ENCODE measurements around the gene CEP112. TPM values are rescaled to one million over a fixed set of nuclear protein-coding genes. Genes with fewer than 3 reads are reported as not detected.
A peak's percentile ranks its signal among the peaks of the same experiment; 100 is the strongest.

Gene CEP112
- total and polyA plus RNA-seq, 7 experiments from 2014 or later, result 0.08 to 2.5 (median 0.66) TPM; not detected in 1

DNA sequence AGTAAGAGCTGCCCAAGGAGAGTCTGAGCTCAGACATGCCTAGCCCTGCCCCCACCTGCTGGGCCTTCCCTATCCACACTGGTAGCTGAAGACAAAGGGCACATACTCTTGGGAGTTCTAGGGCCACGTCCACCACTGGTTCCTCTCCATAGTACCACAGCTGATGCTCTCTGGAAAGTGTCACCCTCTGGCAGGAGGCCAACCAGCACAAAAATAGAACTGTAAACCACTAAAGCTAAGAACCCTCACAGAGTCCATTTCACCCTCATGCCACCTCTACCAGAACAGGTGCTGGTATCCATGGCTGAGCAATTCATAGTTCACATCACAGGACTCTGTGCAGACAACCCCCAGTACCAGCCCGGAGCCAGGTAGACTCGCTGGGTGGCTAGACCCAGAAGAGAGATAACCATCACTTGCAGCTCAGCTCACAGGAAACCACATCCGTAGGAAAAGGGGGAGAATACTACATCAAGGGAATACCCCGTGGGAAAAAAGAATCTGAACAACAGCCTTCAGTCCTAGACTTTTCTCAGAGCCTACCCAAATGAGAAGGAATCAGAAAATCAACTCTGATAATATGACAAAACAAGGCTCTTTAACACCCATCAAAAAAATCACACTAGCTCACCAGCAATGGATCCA, 115.3 kb downstream of the CEP112 start:
- ChIA-PET CTCF (no interaction called here), POLR2A (no interaction called here)
- intact Hi-C loops (cut with micrococcal nuclease), result no loop called here
- no peak overlapping the region for H3K4me3 ChIP-seq (ENCODE audit: low read length)
- Mint-ChIP-seq H3K27me3 (peaks cover 0 to 5% (median 0%) of the 10 kb centered on the region in 5 donors), H3K9me3 (peaks cover 0 to 15% (median 7%) of the 10 kb centered on the region in 11 donors), H3K36me3 (peaks cover 0 to 7% (median 0%) of the 10 kb centered on the region in 5 donors), H3K27ac (peak overlapping the region in 2 of 9 donors; percentile 2 to 28), H3K4me1 (peaks cover 7 to 31% (median 28%) of the 10 kb centered on the region in 7 donors), H3K4me3 (peak overlapping the region in 9 of 10 donors; percentile 4 to 71 (median 44))
- ATAC-seq (no peak), DNase-seq (peak in 2 of 9 donors; percentile 4 to 6)
- no peaks in the 10 kb centered on the region for H3K4me1 ChIP-seq (ENCODE audit: control insufficient read depth in 2 of 2, insufficient read depth in 2 of 2, low read length in 2 of 2)
- H3K27me3 ChIP-seq (ENCODE audit: control insufficient read depth in 2 of 2, insufficient read depth in 2 of 2, low read length in 2 of 2), result no peaks in the 10 kb centered on the region
- H3K36me3 ChIP-seq (ENCODE audit: control insufficient read depth in 2 of 3, insufficient read depth in 3 of 3, low read length in 3 of 3), result no peaks in the 10 kb centered on the region
- no peaks in the 10 kb centered on the region for H3K9me3 ChIP-seq (ENCODE audit: control insufficient read depth in 2 of 3, low read length in 3 of 3)
- H3K27ac ChIP-seq (ENCODE audit: low read depth, low read length), result no peak overlapping the region

DNA sequence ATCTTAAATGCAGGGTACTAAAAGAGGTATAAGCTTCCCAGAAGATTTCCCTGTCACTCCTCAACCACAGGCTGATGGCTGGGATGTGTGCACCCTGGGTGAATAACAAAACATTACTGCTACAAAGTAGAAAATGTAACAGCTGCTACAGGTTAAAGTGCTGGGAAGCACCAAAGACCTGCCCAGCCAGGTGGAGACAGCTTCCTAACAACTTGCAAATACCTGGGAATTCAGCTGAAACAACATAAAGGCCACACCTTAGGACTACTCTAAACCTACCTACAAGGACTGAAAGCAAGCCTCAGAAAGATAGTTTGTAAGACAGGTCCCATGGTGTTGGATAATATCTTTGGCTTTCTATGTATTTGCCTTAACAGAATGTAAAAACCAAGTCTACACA, 118.5 kb downstream of the CEP112 start:
- no peak for ATAC-seq
- Histone ChIP-seq H3K4me1 (ENCODE audit: control insufficient read depth in 2 of 2, insufficient read depth in 2 of 2, low read length in 2 of 2) (no peaks in the 10 kb centered on the region), H3K4me3 (ENCODE audit: low read length) (no peak overlapping the region), H3K27me3 (ENCODE audit: control insufficient read depth in 2 of 2, insufficient read depth in 2 of 2, low read length in 2 of 2) (no peaks in the 10 kb centered on the region), H3K27ac (ENCODE audit: low read depth, low read length) (no peak overlapping the region), H3K9me3 (ENCODE audit: control insufficient read depth in 2 of 3, low read length in 3 of 3) (no peaks in the 10 kb centered on the region), H3K36me3 (ENCODE audit: control insufficient read depth in 2 of 3, insufficient read depth in 3 of 3, low read length in 3 of 3) (no peaks in the 10 kb centered on the region)
- H3K9me3 Mint-ChIP-seq, result peaks cover 0 to 5% (median 0%) of the 10 kb centered on the region in 11 donors
- intact Hi-C loops (cut with micrococcal nuclease), result no loop called here
- no peak overlapping the region for H3K4me3 Mint-ChIP-seq
- H3K4me1 Mint-ChIP-seq, result peaks cover 7 to 31% (median 28%) of the 10 kb centered on the region in 7 donors
- no peak overlapping the region for H3K27ac Mint-ChIP-seq
- ChIA-PET CTCF (no interaction called here), POLR2A (no interaction called here)
- no peaks in the 10 kb centered on the region for H3K36me3 Mint-ChIP-seq
- DNase-seq, result no peak
- peaks cover 0 to 11% (median 0%) of the 10 kb centered on the region in 5 donors for H3K27me3 Mint-ChIP-seq

DNA sequence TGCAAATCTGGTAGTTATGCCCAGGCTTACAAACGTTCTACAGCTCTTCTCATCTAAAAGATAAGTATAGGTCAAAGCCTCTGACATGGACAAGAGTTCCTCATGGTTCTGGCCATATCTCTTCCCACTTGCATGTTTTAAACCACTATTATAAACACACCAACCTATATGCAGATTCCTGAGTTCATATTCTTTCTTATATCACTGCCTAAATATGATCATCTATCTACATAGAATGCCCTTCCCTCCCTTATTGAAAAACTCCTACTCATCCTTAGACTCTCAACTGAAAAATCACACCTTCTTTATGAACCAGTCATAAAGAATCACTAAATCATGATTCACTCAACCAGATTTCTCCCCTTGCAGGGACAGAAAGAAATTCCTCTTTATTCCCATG, 128.2 kb downstream of the CEP112 start:
- CTCF ChIA-PET, result no interaction called here

DNA sequence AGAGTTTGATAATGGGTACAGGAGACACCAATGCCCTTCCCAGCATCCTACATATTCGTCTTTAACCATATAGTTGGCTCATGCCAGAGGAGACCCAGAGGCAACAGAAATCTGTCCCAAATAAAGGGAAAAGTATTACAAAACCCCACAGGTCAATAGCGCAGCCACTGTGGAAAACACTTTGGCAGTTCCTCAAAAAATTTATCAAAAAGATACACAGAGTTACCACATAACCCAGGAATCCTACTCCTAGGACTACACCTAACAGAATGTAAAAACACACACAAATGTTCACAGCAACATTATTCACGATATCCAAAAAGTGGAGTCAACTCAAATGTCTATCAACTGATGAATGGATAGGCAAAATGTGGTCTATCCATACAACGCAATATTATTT, 135.8 kb downstream of the CEP112 start:
- Mint-ChIP-seq H3K9me3 (peaks cover 0 to 11% (median 0%) of the 10 kb centered on the region in 11 donors), H3K4me3 (no peak overlapping the region), H3K4me1 (no peaks in the 10 kb centered on the region), H3K27me3 (no peaks in the 10 kb centered on the region), H3K27ac (no peak overlapping the region), H3K36me3 (peaks cover 0 to 10% (median 5%) of the 10 kb centered on the region in 5 donors)
- Histone ChIP-seq H3K27ac (ENCODE audit: low read depth, low read length) (no peak overlapping the region), H3K4me3 (ENCODE audit: low read length) (no peak overlapping the region), H3K4me1 (ENCODE audit: control insufficient read depth in 2 of 2, insufficient read depth in 2 of 2, low read length in 2 of 2) (no peaks in the 10 kb centered on the region), H3K27me3 (ENCODE audit: control insufficient read depth in 2 of 2, insufficient read depth in 2 of 2, low read length in 2 of 2) (no peaks in the 10 kb centered on the region), H3K9me3 (ENCODE audit: control insufficient read depth in 2 of 3, low read length in 3 of 3) (no peaks in the 10 kb centered on the region), H3K36me3 (ENCODE audit: control insufficient read depth in 2 of 3, insufficient read depth in 3 of 3, low read length in 3 of 3) (no peaks in the 10 kb centered on the region)
- DNase-seq, result no peak
- intact Hi-C loops (cut with micrococcal nuclease), result no loop called here
- CTCF ChIA-PET, result no interaction called here
- POLR2A ChIA-PET, result no interaction called here
- ATAC-seq, result no peak

More for the DNA sequence above, 128.2 kb downstream of the CEP112 start:
- H3K27me3 ChIP-seq (ENCODE audit: control insufficient read depth in 2 of 2, insufficient read depth in 2 of 2, low read length in 2 of 2), result no peaks in the 10 kb centered on the region
- Mint-ChIP-seq H3K36me3 (peaks cover 0 to 13% (median 5%) of the 10 kb centered on the region in 5 donors), H3K4me3 (no peak overlapping the region), H3K4me1 (no peaks in the 10 kb centered on the region), H3K27me3 (peaks cover 0 to 5% (median 0%) of the 10 kb centered on the region in 5 donors), H3K9me3 (peaks cover 0 to 10% (median 0%) of the 10 kb centered on the region in 11 donors), H3K27ac (no peak overlapping the region)
- no peaks in the 10 kb centered on the region for H3K36me3 ChIP-seq (ENCODE audit: control insufficient read depth in 2 of 3, insufficient read depth in 3 of 3, low read length in 3 of 3)
- no peaks in the 10 kb centered on the region for H3K9me3 ChIP-seq (ENCODE audit: control insufficient read depth in 2 of 3, low read length in 3 of 3)
- no peak for ATAC-seq
- intact Hi-C loops (cut with micrococcal nuclease), result no loop called here
- H3K4me1 ChIP-seq (ENCODE audit: control insufficient read depth in 2 of 2, insufficient read depth in 2 of 2, low read length in 2 of 2), result no peaks in the 10 kb centered on the region
- no peak overlapping the region for H3K27ac ChIP-seq (ENCODE audit: low read depth, low read length)
- POLR2A ChIA-PET, result no interaction called here
- DNase-seq, result no peak
- no peak overlapping the region for H3K4me3 ChIP-seq (ENCODE audit: low read length)

DNA sequence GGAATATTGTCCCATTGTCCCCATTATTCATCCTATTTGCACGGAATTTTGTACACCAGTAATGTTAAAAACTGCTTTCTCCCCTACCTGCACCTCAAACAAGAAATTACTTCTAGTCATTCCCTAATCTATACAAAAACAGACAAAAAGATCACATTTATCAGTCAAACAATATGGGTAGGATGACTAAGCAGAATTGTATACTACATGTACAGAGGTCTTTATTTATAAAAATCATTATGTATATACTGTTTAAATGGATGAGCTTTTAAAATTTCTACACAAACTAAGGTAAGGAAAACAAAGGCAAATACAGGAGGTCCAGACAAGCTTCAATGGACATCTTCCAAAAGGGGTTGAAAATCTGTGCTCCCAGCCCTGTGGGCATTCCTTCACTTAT, 137.7 kb downstream of the CEP112 start:
- Histone ChIP-seq H3K4me3 (ENCODE audit: low read length) (no peak overlapping the region), H3K36me3 (ENCODE audit: control insufficient read depth in 2 of 3, insufficient read depth in 3 of 3, low read length in 3 of 3) (no peaks in the 10 kb centered on the region), H3K27me3 (ENCODE audit: control insufficient read depth in 2 of 2, insufficient read depth in 2 of 2, low read length in 2 of 2) (no peaks in the 10 kb centered on the region), H3K4me1 (ENCODE audit: control insufficient read depth in 2 of 2, insufficient read depth in 2 of 2, low read length in 2 of 2) (no peaks in the 10 kb centered on the region), H3K27ac (ENCODE audit: low read depth, low read length) (no peak overlapping the region), H3K9me3 (ENCODE audit: control insufficient read depth in 2 of 3, low read length in 3 of 3) (no peaks in the 10 kb centered on the region)
- CTCF ChIA-PET, result no interaction called here
- H3K4me3 Mint-ChIP-seq, result no peak overlapping the region
- H3K27ac Mint-ChIP-seq, result no peak overlapping the region
- H3K9me3 Mint-ChIP-seq, result peaks cover 0 to 21% (median 7%) of the 10 kb centered on the region in 11 donors
- DNase-seq, result no peak
- H3K36me3 Mint-ChIP-seq, result peaks cover 0 to 15% (median 9%) of the 10 kb centered on the region in 5 donors
- POLR2A ChIA-PET, result no interaction called here
- H3K27me3 Mint-ChIP-seq, result no peaks in the 10 kb centered on the region
- H3K4me1 Mint-ChIP-seq, result no peaks in the 10 kb centered on the region
- no peak for ATAC-seq
- intact Hi-C loops (cut with micrococcal nuclease), result no loop called here

DNA sequence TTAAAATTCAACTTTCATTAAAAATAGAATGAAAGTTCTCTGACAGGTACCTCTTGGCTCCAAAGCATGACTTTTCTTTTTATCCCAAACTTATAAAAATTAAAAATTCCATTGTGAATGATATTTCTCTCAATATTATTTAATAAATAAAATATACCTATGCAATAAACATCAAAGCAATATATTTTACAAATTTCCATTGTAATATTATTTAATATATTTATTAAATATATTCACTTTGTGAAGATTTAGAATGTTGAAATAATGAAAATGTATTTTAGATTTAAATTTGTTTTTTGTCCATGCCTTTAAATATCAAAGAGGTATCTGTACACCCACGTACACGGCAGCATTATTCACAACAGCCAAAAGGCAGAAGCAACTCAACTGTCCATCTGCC, 147.8 kb downstream of the CEP112 start:
- no peaks in the 10 kb centered on the region for H3K27me3 ChIP-seq (ENCODE audit: control insufficient read depth in 2 of 2, insufficient read depth in 2 of 2, low read length in 2 of 2)
- H3K4me3 ChIP-seq (ENCODE audit: low read length), result no peak overlapping the region
- DNase-seq (no peak), ATAC-seq (no peak)
- Mint-ChIP-seq H3K27me3 (no peaks in the 10 kb centered on the region), H3K4me1 (peaks cover 0 to 2% (median 0%) of the 10 kb centered on the region in 7 donors), H3K36me3 (peaks cover 0 to 4% (median 0%) of the 10 kb centered on the region in 5 donors), H3K9me3 (no peaks in the 10 kb centered on the region), H3K4me3 (no peak overlapping the region), H3K27ac (no peak overlapping the region)
- ChIA-PET CTCF (no interaction called here), POLR2A (no interaction called here)
- H3K9me3 ChIP-seq (ENCODE audit: control insufficient read depth in 2 of 3, low read length in 3 of 3), result no peaks in the 10 kb centered on the region
- no peaks in the 10 kb centered on the region for H3K4me1 ChIP-seq (ENCODE audit: control insufficient read depth in 2 of 2, insufficient read depth in 2 of 2, low read length in 2 of 2)
- no peaks in the 10 kb centered on the region for H3K36me3 ChIP-seq (ENCODE audit: control insufficient read depth in 2 of 3, insufficient read depth in 3 of 3, low read length in 3 of 3)
- H3K27ac ChIP-seq (ENCODE audit: low read depth, low read length), result no peak overlapping the region
- intact Hi-C loops (cut with micrococcal nuclease), result no loop called here

DNA sequence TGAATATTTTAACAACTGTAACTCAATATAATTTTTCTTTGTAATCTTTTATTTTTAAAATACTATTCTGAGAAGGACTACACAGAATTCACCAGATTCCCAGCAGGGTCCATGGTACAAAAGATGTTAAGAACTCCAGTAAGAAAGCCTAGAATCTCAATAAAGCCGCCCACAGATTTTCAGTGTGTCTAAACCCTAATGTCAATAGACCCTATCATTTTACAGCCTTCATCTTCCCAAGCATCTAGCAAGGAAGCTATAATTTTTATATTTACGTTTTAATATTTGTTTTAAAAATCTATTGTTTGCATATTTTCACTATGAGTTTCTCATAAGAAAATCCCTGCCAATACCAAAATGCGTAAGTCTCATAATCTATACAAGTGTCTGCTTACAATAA, 148.5 kb downstream of the CEP112 start:
- H3K27me3 ChIP-seq (ENCODE audit: control insufficient read depth in 2 of 2, insufficient read depth in 2 of 2, low read length in 2 of 2), result no peaks in the 10 kb centered on the region
- H3K4me1 ChIP-seq (ENCODE audit: control insufficient read depth in 2 of 2, insufficient read depth in 2 of 2, low read length in 2 of 2), result no peaks in the 10 kb centered on the region
- H3K27me3 Mint-ChIP-seq, result peaks cover 0 to 3% (median 0%) of the 10 kb centered on the region in 5 donors
- peaks cover 0 to 3% (median 0%) of the 10 kb centered on the region in 11 donors for H3K9me3 Mint-ChIP-seq
- intact Hi-C loops (cut with micrococcal nuclease), result no loop called here
- DNase-seq (no peak), ATAC-seq (no peak)
- ChIA-PET CTCF (no interaction called here), POLR2A (no interaction called here)
- H3K4me1 Mint-ChIP-seq, result peaks cover 0 to 2% (median 0%) of the 10 kb centered on the region in 7 donors
- H3K36me3 ChIP-seq (ENCODE audit: control insufficient read depth in 2 of 3, insufficient read depth in 3 of 3, low read length in 3 of 3), result no peaks in the 10 kb centered on the region
- no peak overlapping the region for H3K4me3 ChIP-seq (ENCODE audit: low read length)
- H3K36me3 Mint-ChIP-seq, result peaks cover 0 to 4% (median 0%) of the 10 kb centered on the region in 5 donors
- no peak overlapping the region for H3K27ac Mint-ChIP-seq
- no peak overlapping the region for H3K4me3 Mint-ChIP-seq
- no peaks in the 10 kb centered on the region for H3K9me3 ChIP-seq (ENCODE audit: control insufficient read depth in 2 of 3, low read length in 3 of 3)
- H3K27ac ChIP-seq (ENCODE audit: low read depth, low read length), result no peak overlapping the region
